HEK293 (cell line): ENCODE results near the gene RAD9B.

Experiments
- AEBP2 ChIP-seq: fragments of 450-650 bp; formaldehyde crosslinking; IDR thresholded peaks from 2 replicates; pipeline ENCODE4 v1.5.1; 2016; ENCODE audit warnings: missing biosample characterization, missing genetic modification characterization, borderline replicate concordance
- ELK4 ChIP-seq: IDR thresholded peaks from 2 replicates; pipeline ENCODE4 v1.6.1; 2011; ENCODE audit warnings: mild to moderate bottlenecking, low read depth, low read length, borderline replicate concordance
- GLIS1 ChIP-seq: fragments of 450-650 bp; formaldehyde crosslinking; IDR thresholded peaks from 2 replicates; pipeline ENCODE4 v1.5.1; 2016; ENCODE audit warnings: missing biosample characterization, missing genetic modification characterization
- GLIS2 ChIP-seq: fragments of 450-650 bp; formaldehyde crosslinking; IDR thresholded peaks from 2 replicates; pipeline ENCODE4 v1.5.1; 2016; ENCODE audit warnings: missing biosample characterization, missing genetic modification characterization
- KLF16 ChIP-seq: fragments of 450-650 bp; formaldehyde crosslinking; IDR thresholded peaks from 2 replicates; pipeline ENCODE4 v1.5.1; 2017; ENCODE audit warnings: missing biosample characterization, missing genetic modification characterization
- PATZ1 ChIP-seq: fragments of 450-650 bp; formaldehyde crosslinking; IDR thresholded peaks from 2 replicates; pipeline ENCODE4 v1.5.1; 2016; ENCODE audit warnings: missing biosample characterization, missing genetic modification characterization
- PRDM4 ChIP-seq: fragments of 450-650 bp; formaldehyde crosslinking; IDR thresholded peaks from 2 replicates; pipeline ENCODE4 v1.5.1; 2017; ENCODE audit warnings: missing biosample characterization, missing genetic modification characterization
- SP7 ChIP-seq: fragments of 450-650 bp; formaldehyde crosslinking; IDR thresholded peaks from 2 replicates; pipeline ENCODE4 v1.5.1; 2016; ENCODE audit warnings: missing biosample characterization, missing genetic modification characterization
- ZBTB44 ChIP-seq: fragments of 450-650 bp; IDR thresholded peaks from 2 replicates; pipeline ENCODE4 v1.5.1; 2018; ENCODE audit warnings: missing biosample characterization, mild to moderate bottlenecking, missing genetic modification characterization
- ZBTB48 ChIP-seq: fragments of 450-650 bp; formaldehyde crosslinking; IDR thresholded peaks from 2 replicates; pipeline ENCODE4 v1.5.1; 2016; ENCODE audit warnings: missing biosample characterization, missing genetic modification characterization
- ZBTB6 ChIP-seq: fragments of 450-650 bp; formaldehyde crosslinking; IDR thresholded peaks from 2 replicates; pipeline ENCODE4 v1.5.1; 2017; ENCODE audit warnings: missing biosample characterization, missing genetic modification characterization
- ZFP3 ChIP-seq: fragments of 450-650 bp; formaldehyde crosslinking; IDR thresholded peaks from 2 replicates; pipeline ENCODE4 v1.5.1; 2016; ENCODE audit warnings: low read depth, missing biosample characterization, missing genetic modification characterization
- ZIC2 ChIP-seq: fragments of 450-650 bp; formaldehyde crosslinking; IDR thresholded peaks from 2 replicates; pipeline ENCODE4 v1.5.1; 2016; ENCODE audit warnings: missing biosample characterization, missing genetic modification characterization
- ZNF132 ChIP-seq: fragments of 450-650 bp; formaldehyde crosslinking; IDR thresholded peaks from 2 replicates; pipeline ENCODE4 v1.5.1; 2017; ENCODE audit warnings: missing biosample characterization, missing genetic modification characterization, borderline replicate concordance
- ZNF140 ChIP-seq: fragments of 450-650 bp; formaldehyde crosslinking; IDR thresholded peaks from 2 replicates; pipeline ENCODE4 v1.5.1; 2016; ENCODE audit warnings: missing biosample characterization, missing genetic modification characterization
- ZNF223 ChIP-seq: fragments of 450-650 bp; formaldehyde crosslinking; IDR thresholded peaks from 2 replicates; pipeline ENCODE4 v1.5.1; 2016; ENCODE audit warnings: missing biosample characterization, missing genetic modification characterization
- ZNF248 ChIP-seq: fragments of 450-650 bp; formaldehyde crosslinking; IDR thresholded peaks from 2 replicates; pipeline ENCODE4 v1.5.1; 2017; ENCODE audit warnings: missing biosample characterization, missing genetic modification characterization
- ZNF37A ChIP-seq: fragments of 450-650 bp; IDR thresholded peaks from 2 replicates; pipeline ENCODE4 v1.5.1; 2018; ENCODE audit warnings: missing biosample characterization, missing genetic modification characterization
- ZNF449 ChIP-seq: fragments of 450-650 bp; formaldehyde crosslinking; IDR thresholded peaks from 2 replicates; pipeline ENCODE4 v1.5.1; 2017; ENCODE audit warnings: missing biosample characterization, mild to moderate bottlenecking, missing genetic modification characterization, moderate library complexity
- ZNF529 ChIP-seq: fragments of 450-650 bp; formaldehyde crosslinking; IDR thresholded peaks from 2 replicates; pipeline ENCODE4 v1.5.1; 2017; ENCODE audit warnings: missing genetic modification characterization, missing biosample characterization; ENCODE audit not compliant: insufficient replicate concordance
- ZNF558 ChIP-seq: fragments of 450-650 bp; formaldehyde crosslinking; IDR thresholded peaks from 2 replicates; pipeline ENCODE4 v1.5.1; 2016; ENCODE audit warnings: missing biosample characterization, missing genetic modification characterization
- ZNF561 ChIP-seq: fragments of 450-650 bp; IDR thresholded peaks from 2 replicates; pipeline ENCODE4 v1.5.1; 2018; ENCODE audit warnings: missing biosample characterization, missing genetic modification characterization, borderline replicate concordance
- ZNF596 ChIP-seq: fragments of 450-650 bp; IDR thresholded peaks from 2 replicates; pipeline ENCODE4 v1.5.0; 2018; ENCODE audit warnings: missing biosample characterization, mild to moderate bottlenecking, missing genetic modification characterization, moderate library complexity
- ZNF660 ChIP-seq: fragments of 450-650 bp; IDR thresholded peaks from 2 replicates; pipeline ENCODE4 v1.5.1; 2018; ENCODE audit warnings: missing biosample characterization, mild to moderate bottlenecking, missing genetic modification characterization
- ZNF776 ChIP-seq: fragments of 450-650 bp; formaldehyde crosslinking; IDR thresholded peaks from 2 replicates; pipeline ENCODE4 v1.5.0; 2017; ENCODE audit warnings: missing biosample characterization, missing genetic modification characterization, borderline replicate concordance
- ZNF777 ChIP-seq: fragments of 450-650 bp; formaldehyde crosslinking; IDR thresholded peaks from 2 replicates; pipeline ENCODE4 v1.5.1; 2017; ENCODE audit warnings: missing biosample characterization, missing genetic modification characterization, borderline replicate concordance
- ZNF785 ChIP-seq: fragments of 450-650 bp; formaldehyde crosslinking; IDR thresholded peaks from 2 replicates; pipeline ENCODE4 v1.5.1; 2016; ENCODE audit warnings: missing biosample characterization, missing genetic modification characterization
- ZSCAN30 ChIP-seq: fragments of 450-650 bp; IDR thresholded peaks from 2 replicates; pipeline ENCODE4 v1.5.1; 2018; ENCODE audit warnings: missing biosample characterization, mild to moderate bottlenecking, missing genetic modification characterization, moderate library complexity

RAD9B gene

GRCh38 chr12:110537605-110538409, 35.7 kb downstream of the RAD9B start (continued):
- no peak for TF ChIP-seq ELK4
- TF ChIP-seq PATZ1 (tag by site-specific recombination), result peak; percentile 66
- TF ChIP-seq KLF16 (tag by site-specific recombination), result 0 out of 2 replicates have a peak, but pooled peaks have one; percentile 36
- no peak for TF ChIP-seq ZNF558 (tag by site-specific recombination)
- no peak; the same call in 1 of the 2 replicates for TF ChIP-seq ZBTB48 (tag by site-specific recombination)
- no peak for TF ChIP-seq ZNF132 (tag by site-specific recombination)
- TF ChIP-seq GLIS1 (tag by site-specific recombination), result peak; percentile 83
- peak; percentile 63; the same call in 1 of the 2 replicates for TF ChIP-seq ZIC2 (tag by site-specific recombination)
- TF ChIP-seq SP7 (tag by site-specific recombination), result peak; percentile 61; the same call in 1 of the 2 replicates
- no peak for TF ChIP-seq ZNF140 (tag by site-specific recombination)
- no peak for TF ChIP-seq ZFP3
- no peak for TF ChIP-seq ZSCAN30 (tag by site-specific recombination)
- no peak for TF ChIP-seq ZNF223 (tag by site-specific recombination)
- no peak for TF ChIP-seq ZNF529 (tag by site-specific recombination)
- no peak for TF ChIP-seq ZNF449
- no peak for TF ChIP-seq ZNF561 (tag by site-specific recombination)
- no peak for TF ChIP-seq ZNF248 (tag by site-specific recombination)
- no peak for TF ChIP-seq ZNF785
- no peak for TF ChIP-seq ZNF776 (tag by site-specific recombination)
- TF ChIP-seq GLIS2 (tag by site-specific recombination), result no peak
- TF ChIP-seq ZBTB6 (tag by site-specific recombination), result no peak
- no peak for TF ChIP-seq AEBP2 (tag by site-specific recombination)
- TF ChIP-seq PRDM4 (tag by site-specific recombination), result peak; percentile 62; the same call in 1 of the 2 replicates
- no peak for TF ChIP-seq ZNF660 (tag by site-specific recombination)
- no peak for TF ChIP-seq ZNF777 (tag by site-specific recombination)
- no peak for TF ChIP-seq ZNF37A (tag by site-specific recombination)
- TF ChIP-seq ZBTB44 (tag by site-specific recombination), result no peak
- no peak for TF ChIP-seq ZNF596 (tag by site-specific recombination)
